Measurements from ENCODE around the gene PSORS1C2. TPM values are rescaled to one million over a fixed set of nuclear protein-coding genes. Genes with fewer than 3 reads are reported as not detected.

Gene PSORS1C2
- total RNA-seq, 1 experiment from 2014 or later = 0.33 TPM

GRCh38 chr6:31098449-31098938, 40.4 kb downstream of the PSORS1C2 start:
- no peak overlapping the region for H2AFZ ChIP-seq (ENCODE audit: low read length)
- no peak overlapping the region for H3K4me2 ChIP-seq (ENCODE audit: insufficient read depth, insufficient read length, low read length)
- TF ChIP-seq, protein P1, sequence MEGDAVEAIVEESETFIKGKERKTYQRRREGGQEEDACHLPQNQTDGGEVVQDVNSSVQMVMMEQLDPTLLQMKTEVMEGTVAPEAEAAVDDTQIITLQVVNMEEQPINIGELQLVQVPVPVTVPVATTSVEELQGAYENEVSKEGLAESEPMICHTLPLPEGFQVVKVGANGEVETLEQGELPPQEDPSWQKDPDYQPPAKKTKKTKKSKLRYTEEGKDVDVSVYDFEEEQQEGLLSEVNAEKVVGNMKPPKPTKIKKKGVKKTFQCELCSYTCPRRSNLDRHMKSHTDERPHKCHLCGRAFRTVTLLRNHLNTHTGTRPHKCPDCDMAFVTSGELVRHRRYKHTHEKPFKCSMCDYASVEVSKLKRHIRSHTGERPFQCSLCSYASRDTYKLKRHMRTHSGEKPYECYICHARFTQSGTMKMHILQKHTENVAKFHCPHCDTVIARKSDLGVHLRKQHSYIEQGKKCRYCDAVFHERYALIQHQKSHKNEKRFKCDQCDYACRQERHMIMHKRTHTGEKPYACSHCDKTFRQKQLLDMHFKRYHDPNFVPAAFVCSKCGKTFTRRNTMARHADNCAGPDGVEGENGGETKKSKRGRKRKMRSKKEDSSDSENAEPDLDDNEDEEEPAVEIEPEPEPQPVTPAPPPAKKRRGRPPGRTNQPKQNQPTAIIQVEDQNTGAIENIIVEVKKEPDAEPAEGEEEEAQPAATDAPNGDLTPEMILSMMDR (conservative IDR thresholded peaks at IDR 0.05) = no peak
- H4K5ac ChIP-seq (ENCODE audit: insufficient read length, low read depth, low read length) = no peak overlapping the region
- Mint-ChIP-seq H3K27me3 (ENCODE audit: low read depth) (no peaks in the 10 kb centered on the region; the same call in 1 of the 2 replicates), H3K4me1 (peaks cover 15 to 16% of the 10 kb centered on the region in 2 experiments), H3K9me3 (no peaks in the 10 kb centered on the region), H3K4me3 (no peak overlapping the region; a peak in 1 of 5 replicates), H3K27ac (no peak overlapping the region), H3K36me3 (ENCODE audit: insufficient read depth in 1 of 3, low read depth in 3 of 3) (no peaks in the 10 kb centered on the region)
- DNase-seq = no peak
- H4K20me1 ChIP-seq (ENCODE audit: control insufficient read depth, insufficient read depth, insufficient read length) = no peaks in the 10 kb centered on the region
- WGBS (ENCODE audit: extremely low coverage, insufficient read length, low lambda C conversion rate) = no CpG with 5 or more reads among the region's 4 CpGs
- no peaks in the 10 kb centered on the region for H3K23me2 ChIP-seq (ENCODE audit: insufficient read length, low read depth, low read length, poor library complexity, severe bottlenecking)
- H3K79me2 ChIP-seq (ENCODE audit: insufficient read depth, low read length) = no peaks in the 10 kb centered on the region
- no peak overlapping the region for H2BK20ac ChIP-seq (ENCODE audit: low read depth, low read length, poor library complexity, severe bottlenecking)
- H2BK15ac ChIP-seq (ENCODE audit: low read depth, low read length) = no peak overlapping the region
- H3K9ac ChIP-seq (ENCODE audit: extremely low read depth, insufficient read length, low read length) = no peak overlapping the region
- H3K56ac ChIP-seq (ENCODE audit: insufficient read length, low read depth, low read length) = no peak overlapping the region
- H3K14ac ChIP-seq (ENCODE audit: insufficient read depth, low read length) = no peak overlapping the region
- H2BK120ac ChIP-seq (ENCODE audit: low read depth, low read length, poor library complexity, severe bottlenecking) = no peak overlapping the region
- H4K8ac ChIP-seq (replicated peaks; ENCODE audit: insufficient read length, low read depth, low read length) = no peak overlapping the region
- peaks cover 2% of the 10 kb centered on the region; the same call in 1 of the 2 replicates for H3K4me1 ChIP-seq (ENCODE audit: insufficient read depth, low read length)
- no peak overlapping the region for H3K23ac ChIP-seq (ENCODE audit: insufficient read length, low read depth, low read length)
- H3K4ac ChIP-seq (ENCODE audit: low read depth, low read length) = no peak overlapping the region
- no peak overlapping the region for H2BK12ac ChIP-seq (ENCODE audit: insufficient read length, low read depth, low read length)
- no peak overlapping the region for H2BK5ac ChIP-seq (ENCODE audit: insufficient read length, low read length)
- no peak overlapping the region for H3K27ac ChIP-seq (ENCODE audit: insufficient read length, low read depth, low read length)
- H4K91ac ChIP-seq (ENCODE audit: insufficient read length, low read depth, low read length) = no peak overlapping the region
- H3T11ph ChIP-seq (ENCODE audit: low read length) = no peak overlapping the region
- no peak overlapping the region for H3K18ac ChIP-seq (ENCODE audit: insufficient read length, low read depth, low read length)
- no peaks in the 10 kb centered on the region for H3K79me1 ChIP-seq (ENCODE audit: insufficient read depth, low read depth, low read length, poor library complexity, severe bottlenecking)
- no peaks in the 10 kb centered on the region for H3K9me3 ChIP-seq (ENCODE audit: control insufficient read depth, low read depth, low read length)
- no peaks in the 10 kb centered on the region for H3K27me3 ChIP-seq (ENCODE audit: insufficient read depth, low read length)
- H2AK5ac ChIP-seq (ENCODE audit: insufficient read length, low read length) = no peak overlapping the region
